Measurements from ENCODE around the gene HDC.
A peak's percentile ranks its signal among the peaks of the same experiment; 100 is the strongest.

The HDC gene

DNA sequence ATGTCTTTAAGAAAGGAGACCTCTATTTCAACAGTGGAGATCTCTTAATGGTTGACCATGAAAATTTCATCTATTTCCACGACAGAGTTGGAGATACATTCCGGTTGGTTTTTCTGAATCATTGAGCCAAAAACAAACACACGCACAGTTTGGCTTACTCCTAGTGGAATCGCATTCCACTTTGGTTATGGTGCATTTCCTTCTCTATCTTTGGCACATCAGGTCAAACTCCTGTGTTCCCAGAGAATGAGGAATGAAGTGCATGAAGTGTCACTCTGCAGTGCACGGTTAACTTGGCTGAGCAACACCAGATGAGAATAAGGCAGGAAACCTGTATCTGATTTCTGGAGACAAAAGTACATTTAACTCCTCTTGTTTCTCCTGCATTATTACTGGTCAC lies 38.5 kb downstream of the HDC start:
- DNase-seq (ENCODE audit: low read depth, low spot score), result no peak

DNA sequence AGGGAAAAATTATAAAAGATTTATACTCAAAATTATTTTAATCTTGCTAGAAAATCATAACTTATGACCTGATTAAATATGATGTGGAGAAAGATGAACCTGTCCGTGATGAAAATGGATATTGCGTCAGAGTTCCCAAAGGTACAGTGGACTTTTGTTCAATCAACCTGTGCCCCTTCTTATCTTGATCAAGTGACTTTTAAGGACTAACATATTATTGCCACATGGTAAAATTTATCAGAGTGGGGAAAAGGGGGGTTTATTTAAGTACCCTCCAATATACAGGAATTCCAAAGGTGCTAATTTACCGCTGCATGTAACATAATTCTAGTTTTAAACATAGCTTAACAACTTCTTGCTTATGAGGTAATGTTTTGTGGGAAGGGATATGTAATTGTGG lies 39.6 kb downstream of the HDC start:
- no peak for DNase-seq (ENCODE audit: low read depth, low spot score)

DNA sequence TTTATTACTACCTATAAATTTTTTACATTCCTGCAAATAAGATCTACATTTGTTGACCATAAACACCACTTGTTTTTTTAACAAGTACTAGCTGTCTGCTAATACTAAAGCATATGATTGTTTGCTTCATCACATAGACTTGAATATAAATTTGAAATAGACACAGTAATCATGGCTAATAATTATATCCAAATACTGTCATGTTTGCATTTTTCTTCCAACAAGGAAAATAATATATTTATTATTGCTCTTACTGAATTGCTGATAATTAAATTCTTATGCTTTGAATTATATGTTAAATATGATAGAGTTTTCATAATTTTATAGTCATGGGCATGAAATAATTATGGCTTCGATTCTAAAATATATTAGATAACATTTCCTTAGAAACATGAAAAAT lies 40.5 kb downstream of the HDC start:
- DNase-seq (ENCODE audit: low read depth, low spot score), result no peak

DNA sequence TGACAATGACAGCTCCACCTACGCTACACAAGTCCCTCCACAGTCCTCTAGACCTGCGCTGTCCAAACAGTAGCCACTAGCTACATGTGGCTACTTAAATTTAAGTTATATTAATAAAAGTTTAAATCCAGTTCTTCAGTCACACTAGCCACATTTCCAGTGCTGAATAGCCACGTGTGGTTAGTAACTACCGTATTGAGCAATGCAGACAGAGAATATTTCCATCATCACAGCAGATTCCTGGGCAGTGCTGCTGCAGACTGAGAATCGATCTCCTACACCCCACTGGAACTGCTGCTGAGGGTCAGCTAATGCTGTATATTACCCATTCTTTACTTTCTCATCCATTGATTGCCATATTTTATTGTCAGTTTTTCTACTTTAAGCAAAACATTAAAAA lies 40.9 kb downstream of the HDC start:
- no peak for DNase-seq (ENCODE audit: low read depth, low spot score)

DNA sequence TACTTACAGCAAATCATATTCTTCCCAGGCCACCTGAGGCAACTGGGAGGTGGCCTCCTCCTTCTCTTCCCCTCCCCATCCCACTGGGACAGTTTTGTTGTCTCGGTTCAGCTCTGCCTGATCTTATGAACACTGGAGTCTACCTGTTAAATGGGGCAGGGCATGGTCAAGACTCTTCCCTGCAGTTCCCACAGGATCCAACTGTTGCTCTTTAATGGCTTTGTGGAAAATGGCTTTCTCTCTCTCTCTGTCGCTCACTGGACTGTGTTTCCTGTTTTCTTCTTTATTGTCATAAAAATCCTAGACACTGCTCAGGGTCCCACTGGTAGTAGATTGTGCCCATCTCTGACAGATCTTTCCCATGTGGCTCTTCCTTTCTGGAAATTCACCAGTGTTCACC lies 43.3 kb downstream of the HDC start:
- no peak for DNase-seq (ENCODE audit: low read depth, low spot score)

DNA sequence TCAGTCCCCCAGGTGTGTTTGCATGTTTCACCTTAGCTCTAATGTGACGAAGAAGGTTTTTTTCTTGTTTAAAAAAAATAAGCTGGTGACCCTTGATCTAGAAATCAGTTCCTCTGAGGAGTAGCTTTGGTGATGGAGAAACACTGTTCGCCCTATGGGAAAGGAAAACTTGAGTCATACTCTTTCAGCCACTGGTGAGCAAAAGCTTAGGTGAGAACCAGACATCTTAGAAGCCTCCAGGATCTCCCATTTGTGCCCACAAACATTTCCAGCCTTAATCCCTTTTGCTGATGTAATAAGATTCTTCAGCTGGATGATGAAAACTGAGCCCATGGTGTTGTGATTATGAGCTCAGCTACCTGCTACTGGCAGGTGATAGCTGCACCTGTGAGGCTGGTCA lies 45.7 kb downstream of the HDC start:
- DNase-seq (ENCODE audit: low read depth, low spot score), result no peak

DNA sequence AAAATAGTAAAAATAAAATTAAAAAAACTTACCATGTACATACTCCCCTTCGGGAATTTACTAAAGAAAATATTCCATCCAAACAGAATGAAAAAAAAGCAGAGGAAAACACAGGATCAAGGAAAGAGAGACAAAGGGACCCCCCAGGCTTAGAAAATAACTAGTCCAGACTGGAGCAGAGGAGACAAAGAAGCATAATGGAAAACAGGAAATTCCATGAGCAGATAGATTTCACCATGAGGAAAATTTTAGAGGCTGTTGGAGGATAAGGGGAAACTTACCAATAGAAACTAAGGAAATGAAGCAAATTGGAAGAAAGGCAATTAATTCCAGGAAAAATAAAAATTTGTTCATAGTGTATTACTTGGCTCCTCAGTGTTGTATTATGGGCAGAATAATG lies 46.8 kb downstream of the HDC start:
- no peak for DNase-seq (ENCODE audit: low read depth, low spot score)

DNA sequence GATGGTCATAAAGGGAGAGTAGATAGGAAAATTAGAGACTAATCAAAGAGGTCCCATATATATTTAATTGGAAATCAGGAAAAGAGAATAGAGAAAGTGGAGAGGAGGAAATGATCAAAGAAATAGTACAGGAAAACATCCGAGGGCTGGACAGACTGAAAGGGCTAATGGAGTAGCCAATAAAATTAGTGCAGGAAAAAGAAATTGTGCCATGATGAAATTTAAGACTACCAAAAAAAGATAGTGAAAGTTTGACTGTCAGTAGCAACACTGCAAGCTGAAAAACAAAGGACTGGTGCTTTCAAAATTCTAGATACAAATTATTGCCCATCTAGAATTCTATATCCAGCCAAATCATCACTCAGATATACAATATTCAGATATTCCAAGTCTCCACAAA lies 47.2 kb downstream of the HDC start:
- no peak for DNase-seq (ENCODE audit: low read depth, low spot score)

DNA sequence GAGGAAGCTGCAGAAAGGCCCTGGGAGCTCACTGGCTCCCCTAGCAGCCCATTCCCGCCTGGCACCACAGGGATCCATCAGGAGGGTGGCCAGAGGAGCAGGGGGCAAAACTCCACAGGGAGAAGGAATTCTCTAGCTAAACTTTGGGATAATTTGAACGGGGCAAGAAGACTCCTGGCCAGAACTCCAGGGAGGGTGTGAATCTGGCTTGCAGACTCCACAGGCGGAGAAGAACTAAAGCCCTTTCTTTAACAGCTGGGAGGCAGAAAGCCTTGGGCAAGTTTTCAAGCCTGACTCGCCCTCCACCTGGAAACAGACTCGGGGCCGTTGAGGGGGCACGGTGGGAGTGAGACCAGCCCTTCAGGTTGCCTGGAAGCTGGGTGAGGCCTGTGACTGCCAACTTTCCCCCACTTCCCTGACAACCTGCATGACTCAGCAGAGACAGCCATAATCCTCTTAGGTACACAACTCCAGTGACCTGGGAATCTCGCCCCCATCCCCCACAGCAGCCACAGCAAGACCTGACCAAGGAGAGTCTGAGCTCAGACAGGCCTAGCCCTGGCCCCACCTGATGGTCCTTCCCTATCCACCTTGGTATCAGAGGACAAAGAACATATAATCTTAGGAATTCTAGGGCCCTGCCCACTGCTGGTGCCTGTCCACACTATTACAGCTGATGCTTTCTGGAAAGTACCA lies 54.9 kb downstream of the HDC start:
- peak; percentile 40 for DNase-seq (ENCODE audit: low read depth, low spot score)

DNA sequence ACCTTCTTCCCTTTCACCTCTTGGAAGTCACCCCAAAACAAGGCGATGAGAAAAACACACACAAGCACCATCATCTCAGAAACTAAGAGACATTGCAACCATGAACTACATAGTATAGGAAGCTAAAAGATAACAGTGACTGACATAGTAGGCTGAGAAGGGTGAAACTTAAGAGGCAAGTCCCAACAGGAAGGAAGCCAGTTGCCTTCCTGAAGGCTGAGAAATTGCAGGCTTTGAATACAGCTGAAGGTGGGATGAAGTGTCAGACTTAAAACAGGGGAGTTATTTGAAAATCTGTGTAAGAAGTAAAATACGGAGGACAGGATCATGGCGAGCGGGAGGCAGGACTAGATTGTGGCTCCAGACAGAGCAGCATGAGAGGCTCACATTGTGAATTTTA lies 55.7 kb downstream of the HDC start:
- no peak for DNase-seq (ENCODE audit: low read depth, low spot score)

DNA sequence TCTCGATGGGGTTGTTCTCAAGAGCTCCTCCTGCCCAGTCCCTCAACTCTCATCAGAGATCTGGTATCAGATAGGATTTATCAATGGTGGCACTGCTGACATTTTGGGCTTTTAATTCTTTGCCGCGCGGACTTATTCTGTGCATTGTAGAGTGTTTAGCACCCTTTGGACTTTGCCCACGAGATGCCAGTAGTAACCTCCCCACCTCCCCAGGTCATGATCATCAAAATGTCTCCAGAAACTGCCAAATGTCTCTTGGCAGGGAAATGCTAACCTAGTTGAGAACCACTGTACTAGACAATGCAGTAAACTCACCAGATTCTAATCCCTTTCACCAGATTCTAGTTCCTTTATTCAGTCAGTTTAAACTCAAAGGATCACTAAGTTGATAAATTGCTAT lies 59.5 kb downstream of the HDC start:
- no peak for DNase-seq (ENCODE audit: low read depth, low spot score)

DNA sequence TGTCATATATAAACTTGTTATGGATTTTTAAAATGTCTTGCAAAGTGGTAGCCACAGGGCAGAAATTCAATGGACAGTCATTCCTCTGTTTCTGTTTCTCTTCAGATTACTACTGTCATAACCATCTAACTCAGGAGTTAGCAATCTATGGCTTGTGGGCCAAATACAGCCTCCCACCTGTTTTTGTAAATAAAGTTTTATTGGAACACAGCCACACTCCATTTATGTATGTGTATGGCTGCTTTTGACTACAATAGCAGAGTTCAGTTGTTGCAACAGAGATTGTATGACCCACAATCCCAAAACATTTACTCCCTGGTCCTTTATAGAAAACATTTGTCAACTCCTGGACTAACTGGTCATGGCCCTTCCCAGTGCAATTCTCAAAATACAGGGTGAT lies 63.5 kb downstream of the HDC start:
- no peak for DNase-seq (ENCODE audit: low read depth, low spot score)

DNA sequence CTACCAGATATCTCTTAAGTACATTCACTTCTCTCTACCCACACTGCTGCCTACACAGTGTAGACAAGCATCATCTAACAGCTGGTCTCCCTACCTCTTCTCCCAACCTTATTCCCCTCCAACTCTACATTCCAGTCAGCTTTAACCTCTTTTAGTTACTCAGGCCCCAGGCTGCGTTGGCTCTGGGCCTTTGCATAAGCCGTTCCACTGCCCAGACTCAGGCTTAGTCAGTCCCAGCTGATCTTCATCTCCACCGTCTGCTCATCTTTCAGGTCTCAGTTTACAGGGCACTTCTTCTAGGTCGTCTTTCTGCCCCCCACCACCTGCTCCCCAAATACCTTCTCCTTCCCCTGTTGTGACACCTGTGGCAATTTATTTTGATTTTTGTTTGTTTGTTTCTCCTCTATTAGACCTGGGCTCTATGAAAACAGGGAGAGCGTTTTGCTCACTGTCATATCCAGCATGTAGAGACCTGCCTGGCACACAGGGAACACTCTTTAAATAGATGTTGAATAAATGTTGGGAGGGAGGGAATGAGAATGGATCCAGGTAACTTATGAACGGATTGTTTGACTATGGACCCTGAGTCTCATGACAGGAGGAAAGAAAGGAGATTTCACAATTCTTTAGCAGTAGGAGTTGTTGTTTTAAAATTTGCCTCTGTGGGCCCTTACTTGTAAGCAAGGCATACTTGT lies 72.5 kb downstream of the HDC start:
- DNase-seq (ENCODE audit: low read depth, low spot score), result no peak

DNA sequence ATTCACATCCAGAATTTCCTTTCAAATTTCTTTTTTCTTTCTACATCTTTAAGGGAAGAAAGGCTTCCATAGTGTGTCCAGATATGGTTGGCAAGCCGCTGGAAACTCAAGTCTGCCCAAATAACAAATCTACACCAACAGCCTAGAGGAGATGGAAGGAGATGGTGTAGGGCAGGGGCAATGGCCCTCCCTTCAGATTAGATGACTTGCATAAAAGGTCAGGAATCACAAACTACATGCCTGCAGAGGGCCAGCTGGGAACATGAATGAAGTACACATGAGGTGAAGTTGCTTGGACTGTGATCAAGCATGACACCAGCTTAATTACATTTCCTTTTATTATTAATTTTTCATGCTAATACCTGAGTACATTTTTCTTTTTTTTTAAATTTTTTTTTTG lies 73.4 kb downstream of the HDC start:
- DNase-seq (ENCODE audit: low read depth, low spot score), result no peak

Measured in ELF-1 (cell line).